RWPE1 (cell line): ENCODE measurements around the gene CSNK2A1.
A peak's percentile ranks its signal among the peaks of the same experiment; 100 is the strongest.

Experiments used
- CTCF ChIA-PET: fragments of 350-600 bp; sonication (Branson Sonifier 250); formaldehyde crosslinking; extraction: SDS; loops from one replicate; lab custom pipeline; 2021; lab: Yijun Ruan, JAX
- POLR2A ChIA-PET: fragments of 400-600 bp; formaldehyde crosslinking; extraction: SDS; loops from one replicate; lab custom pipeline; 2020; ENCODE audit warnings: antibody characterized with exemption; ENCODE audit not compliant: low non-redundant PET; lab: Yijun Ruan, JAX
- DNase-seq: peaks from one replicate; pipeline ENCODE4 v3.0.0; 2012; ENCODE audit warnings: low spot score
- H3K27ac ChIP-seq: fragments of 450-650 bp; 2 replicates; pipeline ENCODE4 v1.5.1; 2017
- CTCF ChIP-seq: fragments of 450-650 bp; conservative IDR thresholded peaks from 2 replicates; pipeline ENCODE4 v1.5.1; 2017; ENCODE audit warnings: low read depth, mild to moderate bottlenecking

Gene CSNK2A1

DNA sequence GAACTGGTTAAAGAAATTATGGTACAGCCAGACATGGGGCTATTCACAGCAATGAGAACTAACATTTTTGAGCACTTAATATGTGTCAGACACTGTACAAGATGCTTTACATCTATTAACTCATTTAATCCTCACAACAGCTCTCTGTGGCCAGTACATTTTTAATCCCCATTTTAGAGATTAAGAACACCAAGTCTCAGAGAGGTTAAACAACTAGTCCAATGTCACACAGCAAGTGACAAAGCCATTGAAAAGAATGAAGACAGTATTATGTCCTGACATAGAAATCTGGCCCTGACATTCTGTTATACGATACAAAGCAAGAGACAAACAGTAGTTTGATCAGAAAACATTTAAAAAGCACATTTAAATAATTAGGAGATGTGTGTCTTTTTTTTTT lies 3.8 kb upstream of the CSNK2A1 start:
- ChIA-PET CTCF (interaction anchor here (0.6 kb wide), 1 partner anchor 12 kb away, joined by 4 read pairs; no protein-coding TSS in a partner anchor), POLR2A (no interaction called here)
- no peak overlapping the region for H3K27ac ChIP-seq
- DNase-seq = no peak
- no peak for TF ChIP-seq CTCF

DNA sequence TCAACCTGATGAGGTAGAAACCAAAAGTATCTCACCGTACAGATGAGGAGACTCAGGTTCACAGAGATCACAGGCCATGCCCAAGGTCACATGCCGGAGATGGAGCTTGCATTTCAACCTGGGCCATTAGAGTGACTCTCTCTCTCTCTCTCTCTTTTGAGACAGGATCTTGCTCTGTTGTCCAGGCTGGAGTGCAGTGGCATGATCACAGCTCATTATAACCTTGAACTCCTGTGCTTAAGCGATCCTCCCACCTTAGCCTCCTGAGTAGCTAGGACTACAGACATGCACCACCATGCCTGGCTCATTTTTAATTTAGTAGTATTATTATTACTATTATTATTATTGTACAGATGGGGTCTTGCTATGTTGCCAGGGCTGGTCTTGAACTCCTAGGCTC lies 2.8 kb upstream of the CSNK2A1 start:
- TF ChIP-seq CTCF = no peak
- ChIA-PET POLR2A (no interaction called here), CTCF (no interaction called here)
- DNase-seq = no peak
- H3K27ac ChIP-seq = no peak overlapping the region

DNA sequence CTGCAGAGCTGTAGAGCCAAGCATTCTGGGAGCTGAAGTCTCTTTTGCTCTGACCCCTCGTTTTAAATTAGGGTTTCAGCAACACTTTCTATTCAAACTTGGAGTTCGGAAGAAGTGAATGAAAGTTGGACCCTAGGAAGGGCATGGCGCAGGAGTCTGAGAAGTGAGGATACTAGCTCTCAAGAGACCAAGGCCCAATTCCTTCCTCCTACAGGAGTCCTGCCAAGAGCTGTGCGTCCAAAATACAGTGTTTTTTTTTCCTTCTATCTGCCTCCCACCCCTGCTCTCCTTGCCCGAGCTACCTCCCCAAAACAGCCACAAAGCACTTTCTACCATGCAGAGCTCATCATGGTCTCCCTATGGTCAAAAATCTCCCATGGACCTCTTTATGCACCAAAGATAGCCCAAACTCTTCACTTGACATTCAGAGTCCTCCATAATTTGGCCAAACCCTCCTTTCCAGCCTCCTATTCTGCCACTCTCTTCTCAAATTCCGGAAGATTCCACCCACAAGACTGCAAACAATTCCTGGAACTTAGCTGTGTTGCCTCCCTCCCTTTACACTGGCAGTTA lies 649 bp upstream of the CSNK2A1 start:
- no peak for DNase-seq
- ChIA-PET CTCF (interaction anchor here (0.6 to 1.5 kb wide), 2 partner anchors 101 to 160 kb away, joined by 3 read pairs; no protein-coding TSS in a partner anchor), POLR2A (no interaction called here)
- TF ChIP-seq CTCF = no peak
- H3K27ac ChIP-seq = peak overlapping the region; percentile 79

DNA sequence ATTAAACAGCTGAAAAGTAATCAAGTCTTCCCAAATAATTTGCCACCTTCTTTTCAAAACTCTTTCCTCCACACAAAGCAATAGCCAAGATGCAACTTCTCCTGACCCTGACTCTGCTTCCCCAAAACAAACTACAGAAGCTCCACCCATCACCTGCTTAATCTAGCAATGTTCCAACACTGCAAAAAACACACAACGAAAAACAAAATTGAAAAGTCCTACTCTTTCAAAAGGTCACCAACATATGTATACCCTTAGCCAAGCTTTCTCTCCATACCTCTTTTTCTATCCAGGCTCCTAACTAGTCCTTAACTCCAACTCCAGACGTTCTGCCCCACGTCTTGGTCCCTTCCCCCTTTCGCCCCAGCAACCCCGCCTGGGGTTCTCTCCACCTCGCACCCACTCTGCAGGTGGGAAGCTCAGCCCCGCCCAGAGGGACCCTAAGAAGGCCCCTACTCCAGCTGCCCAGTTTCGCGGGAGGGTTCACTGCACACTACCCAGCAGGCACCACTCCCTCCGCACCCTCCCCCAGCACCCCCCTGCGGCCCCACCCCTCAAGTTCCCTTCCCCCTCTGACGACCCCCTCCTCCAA lies 717 bp downstream of the CSNK2A1 start:
- peak overlapping the region; percentile 79 for H3K27ac ChIP-seq
- POLR2A ChIA-PET = interaction anchor here (0.6 to 0.7 kb wide), 2 partner anchors 36 to 187 kb away, joined by 4 to 10 read pairs; no protein-coding TSS in a partner anchor
- peak; percentile 48 for DNase-seq
- CTCF ChIA-PET = no interaction called here
- TF ChIP-seq CTCF = no peak

DNA sequence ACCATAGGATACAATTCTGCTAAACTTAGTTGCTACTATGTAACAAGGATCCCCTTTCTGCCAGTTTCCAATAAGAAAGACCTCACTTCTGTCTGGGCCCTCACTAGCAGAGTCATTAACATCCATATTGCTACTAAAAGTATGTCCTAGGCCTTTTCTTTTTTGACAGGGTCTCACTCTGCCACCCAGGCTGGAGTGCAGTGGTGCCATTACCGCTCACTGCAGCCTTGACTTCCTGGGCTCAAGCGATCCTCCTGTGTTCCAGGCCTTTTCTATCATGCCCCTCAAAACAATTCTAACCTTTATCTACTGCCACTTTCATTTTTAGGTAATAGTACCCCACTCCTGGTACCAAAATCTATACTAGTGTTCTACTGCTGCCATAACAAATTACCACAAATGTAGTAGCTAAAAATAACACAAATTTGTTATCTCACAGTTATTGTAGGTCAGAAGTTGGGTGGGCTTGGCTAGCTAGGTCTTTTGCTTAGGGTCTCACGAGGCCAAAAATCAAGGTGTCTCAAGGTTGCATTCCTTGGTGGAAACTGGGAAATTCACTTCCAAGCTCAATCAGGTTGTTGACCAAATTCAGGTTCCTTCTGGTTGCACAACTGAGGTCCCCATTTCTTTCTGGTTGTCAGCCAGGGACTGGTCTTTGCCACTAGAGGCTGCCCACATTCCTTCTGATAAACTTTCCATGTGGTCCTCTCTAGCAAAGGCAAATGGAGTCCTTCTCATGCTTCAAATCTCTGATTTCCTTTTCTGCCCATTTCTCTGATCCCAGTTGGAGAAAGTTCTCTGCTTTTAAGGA lies 3.0 kb downstream of the CSNK2A1 start:
- POLR2A ChIA-PET = no interaction called here
- H3K27ac ChIP-seq = no peak overlapping the region
- CTCF ChIA-PET = interaction anchor here (0.5 to 0.6 kb wide), 2 partner anchors 28 to 64 kb away, joined by 4 to 5 read pairs; no protein-coding TSS in a partner anchor
- TF ChIP-seq CTCF = no peak
- DNase-seq = no peak

GRCh38 chr20:539848-540247 lies 3.7 kb downstream of the CSNK2A1 start:
- ChIA-PET POLR2A (no interaction called here), CTCF (interaction anchor here (0.5 kb wide), 1 partner anchor 26 kb away, joined by 7 read pairs; no protein-coding TSS in a partner anchor)

More at GRCh38 chr20:539848-540247, 3.7 kb downstream of the CSNK2A1 start:
- peak; percentile 61 for DNase-seq
- TF ChIP-seq CTCF = no peak
- no peak overlapping the region for H3K27ac ChIP-seq
